Measurements from ENCODE around the gene TMEM147.

- TF ChIP-seq, protein P1, sequence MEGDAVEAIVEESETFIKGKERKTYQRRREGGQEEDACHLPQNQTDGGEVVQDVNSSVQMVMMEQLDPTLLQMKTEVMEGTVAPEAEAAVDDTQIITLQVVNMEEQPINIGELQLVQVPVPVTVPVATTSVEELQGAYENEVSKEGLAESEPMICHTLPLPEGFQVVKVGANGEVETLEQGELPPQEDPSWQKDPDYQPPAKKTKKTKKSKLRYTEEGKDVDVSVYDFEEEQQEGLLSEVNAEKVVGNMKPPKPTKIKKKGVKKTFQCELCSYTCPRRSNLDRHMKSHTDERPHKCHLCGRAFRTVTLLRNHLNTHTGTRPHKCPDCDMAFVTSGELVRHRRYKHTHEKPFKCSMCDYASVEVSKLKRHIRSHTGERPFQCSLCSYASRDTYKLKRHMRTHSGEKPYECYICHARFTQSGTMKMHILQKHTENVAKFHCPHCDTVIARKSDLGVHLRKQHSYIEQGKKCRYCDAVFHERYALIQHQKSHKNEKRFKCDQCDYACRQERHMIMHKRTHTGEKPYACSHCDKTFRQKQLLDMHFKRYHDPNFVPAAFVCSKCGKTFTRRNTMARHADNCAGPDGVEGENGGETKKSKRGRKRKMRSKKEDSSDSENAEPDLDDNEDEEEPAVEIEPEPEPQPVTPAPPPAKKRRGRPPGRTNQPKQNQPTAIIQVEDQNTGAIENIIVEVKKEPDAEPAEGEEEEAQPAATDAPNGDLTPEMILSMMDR (IDR thresholded peaks at IDR 0.05): no peak
- TF ChIP-seq POLR2A (IDR thresholded peaks at IDR 0.05): no peak
These were observed 16.0 kb downstream of the TMEM147 start for GRCh38 chr19:35561436-35561835.

Data from testis (tissue), 2 donors.